Neural cell (in vitro differentiated cells): ENCODE measurements around the gene NCAPD2.

ENCODE experiments used
- CTCF ChIP-seq: fragments of 450-650 bp; IDR thresholded peaks from 2 replicates; pipeline ENCODE4 v1.5.1; 2014; ENCODE audit warnings: antibody characterized with exemption, mild to moderate bottlenecking, moderate library complexity; ENCODE audit not compliant: poor library complexity, severe bottlenecking
- EP300 ChIP-seq: fragments of 450-650 bp; conservative IDR thresholded peaks from 2 replicates; pipeline ENCODE4 v1.6.1; 2014; ENCODE audit warnings: antibody characterized with exemption, mild to moderate bottlenecking, moderate library complexity; ENCODE audit not compliant: poor library complexity, severe bottlenecking
- EZH2 ChIP-seq: fragments of 200-600, 300-800 bp; shearing (Covaris generic), sonication (generic); IDR thresholded peaks from 2 replicates; pipeline ENCODE4 v1.6.1; 2014; ENCODE audit warnings: antibody characterized with exemption, low read length, borderline replicate concordance, mild to moderate bottlenecking; ENCODE audit not compliant: insufficient read depth, poor library complexity, severe bottlenecking
- MXI1 ChIP-seq: fragments of 450-650 bp; conservative IDR thresholded peaks from 2 replicates; pipeline ENCODE4 v1.6.1; 2014; ENCODE audit warnings: antibody characterized with exemption, mild to moderate bottlenecking; ENCODE audit not compliant: poor library complexity, severe bottlenecking
- POLR2AphosphoS5 ChIP-seq: IDR thresholded peaks from 2 replicates; pipeline ENCODE4 v1.6.1; 2012
- REST ChIP-seq: IDR thresholded peaks from 2 replicates; pipeline ENCODE4 v1.6.1; 2012; ENCODE audit warnings: borderline replicate concordance
- SMC3 ChIP-seq: fragments of 450-650 bp; conservative IDR thresholded peaks from 2 replicates; pipeline ENCODE4 v1.6.1; 2014; ENCODE audit warnings: antibody characterized with exemption, mild to moderate bottlenecking, moderate library complexity; ENCODE audit not compliant: poor library complexity
- TAF1 ChIP-seq: IDR thresholded peaks from 2 replicates; pipeline ENCODE4 v1.6.1; 2012; ENCODE audit warnings: low read depth

- TF ChIP-seq CTCF: no peak
- TF ChIP-seq EZH2: no peak
- peak; percentile 73 for TF ChIP-seq MXI1
- TF ChIP-seq REST: peak; percentile 63
- peak; percentile 68 for TF ChIP-seq POLR2AphosphoS5
- no peak for TF ChIP-seq SMC3
- TF ChIP-seq EP300: peak; percentile 37
- TF ChIP-seq TAF1: peak; percentile 22
Observed at GRCh38 chr12:6534945-6535696, 41.2 kb downstream of the NCAPD2 start.
